SK-N-SH (cell line): Measurements from ENCODE around the gene IRF2BP2. TPM values are rescaled to one million over a fixed set of nuclear protein-coding genes. Genes with fewer than 3 reads are reported as not detected.

Experiments
- CTCF ChIA-PET: fragments of 300-600, 350-600 bp; formaldehyde crosslinking; extraction: SDS; loops from one replicate; lab custom pipeline; 2021; lab: Yijun Ruan, JAX
- POLR2A ChIA-PET: fragments of 350-600 bp; sonication (Branson Sonifier 250); formaldehyde crosslinking; extraction: SDS; loops from one replicate; lab custom pipeline; 2020; ENCODE audit warnings: antibody characterized with exemption, inconsistent platforms; lab: Yijun Ruan, JAX
- DNase-seq: peaks from one replicate; pipeline ENCODE4 v3.0.0; 2012
- H2AFZ ChIP-seq: fragments of 200-600 bp; sonication (generic); 2 replicates; pipeline ENCODE4 v1.8.1; 2016; ENCODE audit warnings: antibody characterized with exemption, mild to moderate bottlenecking, low read depth
- H3F3A ChIP-seq: fragments of 200-600 bp; sonication (generic); replicated peaks from 2 replicates; pipeline ENCODE3; 2016; ENCODE audit warnings: antibody characterized with exemption, mild to moderate bottlenecking; ENCODE audit not compliant: insufficient read depth
- H3K27ac ChIP-seq, 2 experiments: fragments of 200-500 bp in 1 of 2; fragments of 200-600 bp in 1 of 2; sonication (Bioruptor generic) in 1 of 2; sonication (generic), shearing (Covaris generic) in 1 of 2; 2 replicates each; pipeline versions ENCODE4 v1.5.1 to v1.6.1; 2014 to 2016; ENCODE audit warnings: low read depth in 2 of 2, inconsistent platforms in 1 of 2, low read length in 1 of 2, mild to moderate bottlenecking in 1 of 2, mixed read lengths in 1 of 2
- H3K27me3 ChIP-seq: fragments of 200-600 bp; sonication (generic), shearing (Covaris generic); 2 replicates; pipeline ENCODE4 v1.6.1; 2016; ENCODE audit warnings: mixed run types; ENCODE audit not compliant: insufficient read depth
- H3K36me3 ChIP-seq, 2 experiments: fragments of 200-500 bp in 1 of 2; fragments of 200-600 bp in 1 of 2; sonication (Bioruptor generic) in 1 of 2; sonication (generic) in 1 of 2; replicated peaks in 1 of 2; 2 replicates each; pipeline versions ENCODE3 to v1.5.1; 2014 to 2016; ENCODE audit warnings: low read length in 1 of 2, mild to moderate bottlenecking in 1 of 2; ENCODE audit not compliant: insufficient read depth in 2 of 2, control insufficient read depth in 1 of 2
- H3K4me1 ChIP-seq, 2 experiments: fragments of 200-500 bp in 1 of 2; fragments of 200-600 bp in 1 of 2; sonication (Bioruptor generic) in 1 of 2; sonication (generic), shearing (Covaris generic) in 1 of 2; 2 replicates each; pipeline versions ENCODE4 v1.5.1 to v1.6.1; 2014 to 2016; ENCODE audit warnings: low read depth in 1 of 2, low read length in 1 of 2, mixed run types in 1 of 2; ENCODE audit not compliant: insufficient read depth in 2 of 2, control insufficient read depth in 1 of 2
- H3K4me2 ChIP-seq: fragments of 200-600 bp; sonication (generic), shearing (Covaris generic); 2 replicates; pipeline ENCODE4 v1.6.1; 2017; ENCODE audit warnings: mixed run types
- H3K4me3 ChIP-seq, 2 experiments: fragments of 200-500 bp in 1 of 2; fragments of 200-600 bp in 1 of 2; sonication (Bioruptor generic) in 1 of 2; sonication (generic), shearing (Covaris generic) in 1 of 2; 2 replicates each; pipeline versions ENCODE4 v1.5.1 to v1.8.1; 2014 to 2016; ENCODE audit warnings: low read depth in 2 of 2, inconsistent platforms in 1 of 2, low read length in 1 of 2, mild to moderate bottlenecking in 1 of 2, mixed read lengths in 1 of 2, moderate library complexity in 1 of 2
- H3K79me2 ChIP-seq: fragments of 200-600 bp; sonication (generic); 2 replicates; pipeline ENCODE4 v1.8.1; 2017; ENCODE audit warnings: mild to moderate bottlenecking; ENCODE audit not compliant: insufficient read depth
- H3K9ac ChIP-seq: fragments of 200-600 bp; sonication (generic); 2 replicates; pipeline ENCODE4 v1.6.1; 2017; ENCODE audit warnings: mixed run types
- H3K9me2 ChIP-seq: fragments of 200-600 bp; sonication (generic); 2 replicates; pipeline ENCODE4 v1.6.1; 2017; ENCODE audit warnings: mixed run types
- H3K9me3 ChIP-seq: fragments of 200-600 bp; sonication (generic); 2 replicates; pipeline ENCODE4 v1.6.1; 2017; ENCODE audit warnings: mixed run types, mild to moderate bottlenecking, moderate library complexity
- H4K20me1 ChIP-seq: fragments of 200-600 bp; sonication (generic); 2 replicates; pipeline ENCODE4 v1.6.1; 2017; ENCODE audit warnings: mild to moderate bottlenecking, mixed run types; ENCODE audit not compliant: insufficient read depth
- EZH2phosphoT487 ChIP-seq: fragments of 200-600 bp; sonication (generic); IDR thresholded peaks from 2 replicates; pipeline ENCODE4 v1.6.1; 2017; ENCODE audit warnings: low read depth, mixed run types, mild to moderate bottlenecking, antibody characterized with exemption, moderate library complexity, borderline replicate concordance
- NRF1 ChIP-seq: IDR thresholded peaks from 2 replicates; pipeline ENCODE4 v1.6.1; 2012; ENCODE audit warnings: low read depth, mild to moderate bottlenecking, low read length
- RAD21 ChIP-seq: IDR thresholded peaks from 2 replicates; pipeline ENCODE4 v1.6.1; 2012; ENCODE audit warnings: mild to moderate bottlenecking, low read length
- RFX5 ChIP-seq: IDR thresholded peaks from 2 replicates; pipeline ENCODE4 v1.6.1; 2012; ENCODE audit warnings: mild to moderate bottlenecking, improper control_type of control experiment, low read length
- SIN3A ChIP-seq: IDR thresholded peaks from 2 replicates; pipeline ENCODE4 v1.6.1; 2012; ENCODE audit warnings: low read depth, mild to moderate bottlenecking, low read length, moderate library complexity, borderline replicate concordance
- SMC3 ChIP-seq: IDR thresholded peaks from 2 replicates; pipeline ENCODE4 v1.6.1; 2012; ENCODE audit warnings: low read depth, low read length, improper control_type of control experiment
- WGBS: methylation state at CpG from one replicate; pipeline ENCODE4 v1.1.6; 2017; ENCODE audit warnings: low lambda C conversion rate; 5-methylcytosine and 5-hydroxymethylcytosine counted together
- polyA plus RNA-seq, 3 experiments: library from polyadenylated mRNA; depleted of rRNA; stranded (reverse); fragments of >200 nt; gene quantifications; 2 replicates each; pipeline ENCODE4 v1.2.3, GENCODE V29; 2012
- TF ChIP-seq, protein P1 (sequence below): IDR thresholded peaks from 2 replicates; pipeline ENCODE4 v1.4.0; 2012; ENCODE audit warnings: low read depth
- TF ChIP-seq, protein P2 (sequence below): fragments of 200-600 bp; sonication (generic); IDR thresholded peaks from 2 replicates; pipeline ENCODE4 v1.6.1; 2017; ENCODE audit warnings: antibody characterized with exemption, mild to moderate bottlenecking, moderate library complexity
- TF ChIP-seq, protein P3 (sequence below): IDR thresholded peaks from 2 replicates; pipeline ENCODE4 v1.6.1; 2012; ENCODE audit warnings: mild to moderate bottlenecking, low read depth, low read length, moderate library complexity

The IRF2BP2 gene
- polyA plus RNA-seq, 1 of the 3 experiments (the other 2 are of a cell fraction): 73.9 TPM

DNA sequence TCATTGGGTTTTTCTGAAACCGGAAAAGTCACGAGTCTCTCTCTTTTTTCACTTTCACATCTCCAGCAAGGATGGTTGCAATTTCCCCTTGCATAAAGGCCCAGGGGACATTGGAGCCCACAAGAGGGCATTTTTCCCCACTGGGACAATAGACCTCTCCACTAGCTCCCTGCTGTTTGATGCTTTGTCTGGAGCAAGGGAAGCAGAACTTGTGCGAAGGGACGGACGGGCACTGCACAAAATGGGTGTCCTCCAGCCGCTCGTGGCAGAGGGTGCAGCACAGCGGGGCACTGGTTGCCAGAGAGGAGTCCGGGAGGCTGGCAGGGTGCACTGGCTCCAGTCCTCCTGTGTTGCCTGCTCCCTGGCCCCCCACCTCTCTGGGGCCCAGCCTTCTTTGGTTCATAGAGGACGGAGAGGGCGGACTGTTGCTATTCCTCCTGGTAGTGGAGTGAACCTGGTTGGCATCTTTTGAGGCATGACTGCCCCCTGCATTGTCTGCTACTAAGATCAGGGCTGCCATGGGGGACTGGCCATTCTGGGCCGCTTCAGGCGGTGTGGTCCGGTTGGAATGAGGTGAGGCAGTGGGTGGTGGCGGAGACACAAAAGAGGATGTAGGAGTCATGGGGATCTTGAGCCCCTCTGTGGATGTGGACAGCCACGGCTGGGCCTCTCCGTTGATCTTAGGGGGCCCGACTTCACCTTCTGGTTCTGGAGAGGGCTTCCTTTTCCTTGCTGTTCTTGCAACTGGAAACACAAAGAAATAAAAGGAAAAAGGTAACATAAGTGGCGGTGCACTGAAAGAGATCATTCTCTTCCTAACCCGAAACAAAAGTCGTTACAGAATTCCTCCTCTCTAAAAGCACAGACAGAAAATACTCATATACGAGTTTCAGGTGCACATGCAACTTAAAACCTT lies 2.6 kb downstream of the IRF2BP2 start:
- TF ChIP-seq NRF1 (no peak), EZH2phosphoT487 (no peak), RFX5 (no peak), RAD21 (peak; percentile 58), SIN3A (no peak), SMC3 (peak; percentile 39; the same call in 1 of the 2 replicates)
- TF ChIP-seq, protein P1, sequence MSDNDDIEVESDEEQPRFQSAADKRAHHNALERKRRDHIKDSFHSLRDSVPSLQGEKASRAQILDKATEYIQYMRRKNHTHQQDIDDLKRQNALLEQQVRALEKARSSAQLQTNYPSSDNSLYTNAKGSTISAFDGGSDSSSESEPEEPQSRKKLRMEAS: no peak
- TF ChIP-seq, protein P2, sequence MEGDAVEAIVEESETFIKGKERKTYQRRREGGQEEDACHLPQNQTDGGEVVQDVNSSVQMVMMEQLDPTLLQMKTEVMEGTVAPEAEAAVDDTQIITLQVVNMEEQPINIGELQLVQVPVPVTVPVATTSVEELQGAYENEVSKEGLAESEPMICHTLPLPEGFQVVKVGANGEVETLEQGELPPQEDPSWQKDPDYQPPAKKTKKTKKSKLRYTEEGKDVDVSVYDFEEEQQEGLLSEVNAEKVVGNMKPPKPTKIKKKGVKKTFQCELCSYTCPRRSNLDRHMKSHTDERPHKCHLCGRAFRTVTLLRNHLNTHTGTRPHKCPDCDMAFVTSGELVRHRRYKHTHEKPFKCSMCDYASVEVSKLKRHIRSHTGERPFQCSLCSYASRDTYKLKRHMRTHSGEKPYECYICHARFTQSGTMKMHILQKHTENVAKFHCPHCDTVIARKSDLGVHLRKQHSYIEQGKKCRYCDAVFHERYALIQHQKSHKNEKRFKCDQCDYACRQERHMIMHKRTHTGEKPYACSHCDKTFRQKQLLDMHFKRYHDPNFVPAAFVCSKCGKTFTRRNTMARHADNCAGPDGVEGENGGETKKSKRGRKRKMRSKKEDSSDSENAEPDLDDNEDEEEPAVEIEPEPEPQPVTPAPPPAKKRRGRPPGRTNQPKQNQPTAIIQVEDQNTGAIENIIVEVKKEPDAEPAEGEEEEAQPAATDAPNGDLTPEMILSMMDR: peak; percentile 43
- TF ChIP-seq, protein P3, sequence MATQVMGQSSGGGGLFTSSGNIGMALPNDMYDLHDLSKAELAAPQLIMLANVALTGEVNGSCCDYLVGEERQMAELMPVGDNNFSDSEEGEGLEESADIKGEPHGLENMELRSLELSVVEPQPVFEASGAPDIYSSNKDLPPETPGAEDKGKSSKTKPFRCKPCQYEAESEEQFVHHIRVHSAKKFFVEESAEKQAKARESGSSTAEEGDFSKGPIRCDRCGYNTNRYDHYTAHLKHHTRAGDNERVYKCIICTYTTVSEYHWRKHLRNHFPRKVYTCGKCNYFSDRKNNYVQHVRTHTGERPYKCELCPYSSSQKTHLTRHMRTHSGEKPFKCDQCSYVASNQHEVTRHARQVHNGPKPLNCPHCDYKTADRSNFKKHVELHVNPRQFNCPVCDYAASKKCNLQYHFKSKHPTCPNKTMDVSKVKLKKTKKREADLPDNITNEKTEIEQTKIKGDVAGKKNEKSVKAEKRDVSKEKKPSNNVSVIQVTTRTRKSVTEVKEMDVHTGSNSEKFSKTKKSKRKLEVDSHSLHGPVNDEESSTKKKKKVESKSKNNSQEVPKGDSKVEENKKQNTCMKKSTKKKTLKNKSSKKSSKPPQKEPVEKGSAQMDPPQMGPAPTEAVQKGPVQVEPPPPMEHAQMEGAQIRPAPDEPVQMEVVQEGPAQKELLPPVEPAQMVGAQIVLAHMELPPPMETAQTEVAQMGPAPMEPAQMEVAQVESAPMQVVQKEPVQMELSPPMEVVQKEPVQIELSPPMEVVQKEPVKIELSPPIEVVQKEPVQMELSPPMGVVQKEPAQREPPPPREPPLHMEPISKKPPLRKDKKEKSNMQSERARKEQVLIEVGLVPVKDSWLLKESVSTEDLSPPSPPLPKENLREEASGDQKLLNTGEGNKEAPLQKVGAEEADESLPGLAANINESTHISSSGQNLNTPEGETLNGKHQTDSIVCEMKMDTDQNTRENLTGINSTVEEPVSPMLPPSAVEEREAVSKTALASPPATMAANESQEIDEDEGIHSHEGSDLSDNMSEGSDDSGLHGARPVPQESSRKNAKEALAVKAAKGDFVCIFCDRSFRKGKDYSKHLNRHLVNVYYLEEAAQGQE: no peak
- Histone ChIP-seq H3K9me2 (no peaks in the 10 kb centered on the region), H3K4me3 (peak overlapping the region; percentile 71 to 83), H3K36me3 (peaks cover 45 to 59% of the 10 kb centered on the region in 2 experiments), H3K9me3 (no peaks in the 10 kb centered on the region), H3K27me3 (no peaks in the 10 kb centered on the region), H3K9ac (peak overlapping the region; percentile 94), H3K4me2 (peak overlapping the region; percentile 90), H4K20me1 (peaks cover 21% of the 10 kb centered on the region), H3F3A (peaks cover 53% of the 10 kb centered on the region), H2AFZ (no peak overlapping the region), H3K27ac (peak overlapping the region; percentile 98 to 100), H3K4me1 (peaks cover 21 to 46% of the 10 kb centered on the region in 2 experiments), H3K79me2 (peaks cover 69% of the 10 kb centered on the region)
- 5% methylated on average over 18 of the region's 22 CpGs for WGBS
- POLR2A ChIA-PET: interaction anchor here (0.5 to 2.7 kb wide), 6 partner anchors 63 to 141 kb away, joined by 3 to 21 read pairs (median 6); no protein-coding TSS in a partner anchor
- DNase-seq: no peak
- CTCF ChIA-PET: interaction anchor here (0.6 to 8.3 kb wide), 8 partner anchors 64 to 476 kb away, joined by 3 to 73 read pairs (median 8); no protein-coding TSS in a partner anchor
